Right atrium auricular region (tissue), 2 donors: Measurements from ENCODE around the gene MAP1B. TPM values are rescaled to one million over a fixed set of nuclear protein-coding genes. Genes with fewer than 3 reads are reported as not detected.
A peak's percentile ranks its signal among the peaks of the same experiment; 100 is the strongest.

Source experiments
- DNase-seq: peaks from one replicate; pipeline ENCODE4 v3.0.0-alpha.2; 2019; ENCODE audit warnings: low spot score
- H3K27ac ChIP-seq, 2 donors: fragments of 200-600 bp; sonication (generic); 1 replicate in 1 of 2; 2 replicates in 1 of 2; pipeline ENCODE4 v1.5.1; 2016 to 2019
- H3K27me3 ChIP-seq, 2 donors: fragments of 200-600 bp; sonication (generic); one replicate each; pipeline versions ENCODE4 v1.5.1 to v1.6.0; 2017 to 2019
- H3K36me3 ChIP-seq: fragments of 200-600 bp; sonication (generic); one replicate; pipeline ENCODE4 v1.5.1; 2016
- H3K4me1 ChIP-seq, 2 donors: fragments of 200-600 bp; sonication (generic); one replicate each; pipeline versions ENCODE4 v1.5.1 to v1.6.0; 2017 to 2019
- H3K4me3 ChIP-seq, 2 donors: fragments of 200-600 bp; sonication (generic); 1 replicate in 1 of 2; 2 replicates in 1 of 2; pipeline ENCODE4 v1.5.1; 2017 to 2019; ENCODE audit warnings: mild to moderate bottlenecking in 1 of 2, moderate library complexity in 1 of 2
- H3K9me3 ChIP-seq, 2 donors: fragments of 200-600 bp; sonication (generic); one replicate each; pipeline ENCODE4 v1.5.1; 2019
- total RNA-seq, 2 donors: library from RNA; depleted of rRNA; stranded (reverse); fragments of >200 nt; gene quantifications; one replicate each; pipeline ENCODE4 v1.1.0, GENCODE V29; 2016
- TF ChIP-seq, protein P1 (sequence below), 2 donors: fragments of 200-600 bp; sonication (generic); IDR thresholded peaks; one replicate each; pipeline ENCODE4 v1.5.1; 2019; ENCODE audit warnings: antibody characterized with exemption in 2 of 2

Gene MAP1B
- total RNA-seq, 2 donors from 2014 or later: 203 to 558 TPM

DNA sequence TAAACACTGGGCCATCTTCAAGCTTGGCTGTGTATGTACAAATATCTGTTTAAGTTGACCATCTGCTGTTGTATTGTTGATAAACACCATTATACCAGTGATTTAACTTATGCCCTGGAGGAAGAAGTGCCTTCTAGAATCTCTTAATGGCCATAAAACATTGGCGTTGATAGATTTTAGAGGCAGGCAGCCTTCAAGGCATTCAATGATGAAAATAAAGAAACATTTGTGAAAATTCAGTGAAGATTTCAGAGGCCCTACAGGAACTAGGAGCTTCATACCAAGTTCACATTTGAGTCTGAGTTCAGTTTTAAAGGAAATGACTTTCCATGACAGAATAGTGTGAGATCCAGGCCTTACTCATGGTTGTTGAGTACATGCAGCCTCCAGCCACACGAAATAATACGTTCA lies 52.2 kb downstream of the MAP1B start:
- no peak overlapping the region for H3K4me3 ChIP-seq
- H3K27me3 ChIP-seq: no peaks in the 10 kb centered on the region
- no peaks in the 10 kb centered on the region for H3K9me3 ChIP-seq
- H3K36me3 ChIP-seq: no peaks in the 10 kb centered on the region
- DNase-seq: no peak
- H3K27ac ChIP-seq: peak overlapping the region; percentile 3 to 19
- H3K4me1 ChIP-seq: peaks cover 0 to 62% of the 10 kb centered on the region in 2 donors
- TF ChIP-seq, protein P1, sequence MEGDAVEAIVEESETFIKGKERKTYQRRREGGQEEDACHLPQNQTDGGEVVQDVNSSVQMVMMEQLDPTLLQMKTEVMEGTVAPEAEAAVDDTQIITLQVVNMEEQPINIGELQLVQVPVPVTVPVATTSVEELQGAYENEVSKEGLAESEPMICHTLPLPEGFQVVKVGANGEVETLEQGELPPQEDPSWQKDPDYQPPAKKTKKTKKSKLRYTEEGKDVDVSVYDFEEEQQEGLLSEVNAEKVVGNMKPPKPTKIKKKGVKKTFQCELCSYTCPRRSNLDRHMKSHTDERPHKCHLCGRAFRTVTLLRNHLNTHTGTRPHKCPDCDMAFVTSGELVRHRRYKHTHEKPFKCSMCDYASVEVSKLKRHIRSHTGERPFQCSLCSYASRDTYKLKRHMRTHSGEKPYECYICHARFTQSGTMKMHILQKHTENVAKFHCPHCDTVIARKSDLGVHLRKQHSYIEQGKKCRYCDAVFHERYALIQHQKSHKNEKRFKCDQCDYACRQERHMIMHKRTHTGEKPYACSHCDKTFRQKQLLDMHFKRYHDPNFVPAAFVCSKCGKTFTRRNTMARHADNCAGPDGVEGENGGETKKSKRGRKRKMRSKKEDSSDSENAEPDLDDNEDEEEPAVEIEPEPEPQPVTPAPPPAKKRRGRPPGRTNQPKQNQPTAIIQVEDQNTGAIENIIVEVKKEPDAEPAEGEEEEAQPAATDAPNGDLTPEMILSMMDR (IDR thresholded peaks at IDR 0.05): no peak

DNA sequence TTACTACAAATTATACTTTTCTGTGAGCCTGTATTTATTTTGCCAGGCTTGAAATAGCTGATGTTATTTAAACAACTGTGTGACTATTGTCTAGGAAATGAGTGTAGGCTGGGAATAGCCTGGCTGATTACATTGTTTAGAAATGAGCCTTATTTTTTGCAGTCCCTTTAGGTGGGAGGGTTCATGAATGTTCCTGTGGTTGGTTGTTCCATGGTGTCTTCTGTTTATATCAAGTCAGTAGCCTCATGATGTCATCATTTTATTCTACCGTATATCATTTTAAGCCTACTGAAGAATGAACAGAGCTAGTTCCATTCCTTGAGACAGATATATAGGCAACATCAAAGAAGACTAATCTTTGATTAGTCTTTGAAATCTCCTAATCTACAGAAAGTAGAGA lies 53.1 kb downstream of the MAP1B start:
- TF ChIP-seq, protein P1 (IDR thresholded peaks at IDR 0.05): no peak
- H3K4me3 ChIP-seq: no peak overlapping the region
- H3K27ac ChIP-seq: peak overlapping the region; percentile 3 to 19
- no peaks in the 10 kb centered on the region for H3K27me3 ChIP-seq
- DNase-seq: no peak
- H3K9me3 ChIP-seq: no peaks in the 10 kb centered on the region
- no peaks in the 10 kb centered on the region for H3K36me3 ChIP-seq
- H3K4me1 ChIP-seq: peaks cover 0 to 62% of the 10 kb centered on the region in 2 donors

DNA sequence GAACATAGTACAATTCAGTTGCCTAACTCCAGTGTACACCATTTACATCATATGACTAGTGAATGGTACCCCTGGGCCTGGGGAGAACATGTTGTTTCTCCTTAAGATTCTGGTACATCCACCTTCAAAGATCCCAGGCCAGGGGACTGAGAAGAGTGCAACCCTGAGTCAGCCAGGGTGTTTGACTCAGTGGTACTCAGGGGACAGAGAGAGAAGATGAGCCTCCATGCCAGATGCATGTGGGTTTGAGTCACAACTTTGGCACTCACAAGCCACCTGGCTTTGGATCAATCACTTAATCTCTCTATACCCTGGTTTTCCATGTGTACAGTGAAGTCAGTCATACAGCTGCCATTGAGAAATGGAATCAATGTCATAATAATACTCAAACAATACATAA lies 53.7 kb downstream of the MAP1B start:
- no peak for DNase-seq
- TF ChIP-seq, protein P1 (IDR thresholded peaks at IDR 0.05): no peak
- no peak overlapping the region for H3K4me3 ChIP-seq
- H3K36me3 ChIP-seq: no peaks in the 10 kb centered on the region
- no peaks in the 10 kb centered on the region for H3K27me3 ChIP-seq
- peaks cover 0 to 63% of the 10 kb centered on the region in 2 donors for H3K4me1 ChIP-seq
- H3K9me3 ChIP-seq: no peaks in the 10 kb centered on the region
- peak overlapping the region; percentile 19 to 44 for H3K27ac ChIP-seq

DNA sequence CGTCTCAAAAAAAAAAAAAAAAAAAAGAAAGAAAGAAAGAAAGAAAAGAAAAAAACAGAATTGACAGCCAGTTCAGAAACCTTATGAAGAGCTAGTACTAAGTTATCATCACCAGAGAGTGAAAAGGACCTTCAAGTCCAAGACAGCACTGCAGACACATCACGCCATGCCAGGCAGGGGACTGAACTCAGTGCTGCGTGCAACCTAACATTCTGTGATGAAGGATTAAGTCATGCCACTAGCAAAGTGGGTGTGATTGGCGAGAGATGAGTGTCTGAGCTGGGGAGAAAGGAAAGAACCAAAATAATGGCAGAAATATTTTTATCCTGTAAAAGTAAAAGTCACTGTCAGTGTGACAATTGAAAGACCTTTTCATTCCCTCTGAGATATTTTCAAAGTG lies 54.7 kb downstream of the MAP1B start:
- peaks cover 0 to 64% of the 10 kb centered on the region in 2 donors for H3K4me1 ChIP-seq
- H3K4me3 ChIP-seq: no peak overlapping the region
- no peak overlapping the region for H3K27ac ChIP-seq

DNA sequence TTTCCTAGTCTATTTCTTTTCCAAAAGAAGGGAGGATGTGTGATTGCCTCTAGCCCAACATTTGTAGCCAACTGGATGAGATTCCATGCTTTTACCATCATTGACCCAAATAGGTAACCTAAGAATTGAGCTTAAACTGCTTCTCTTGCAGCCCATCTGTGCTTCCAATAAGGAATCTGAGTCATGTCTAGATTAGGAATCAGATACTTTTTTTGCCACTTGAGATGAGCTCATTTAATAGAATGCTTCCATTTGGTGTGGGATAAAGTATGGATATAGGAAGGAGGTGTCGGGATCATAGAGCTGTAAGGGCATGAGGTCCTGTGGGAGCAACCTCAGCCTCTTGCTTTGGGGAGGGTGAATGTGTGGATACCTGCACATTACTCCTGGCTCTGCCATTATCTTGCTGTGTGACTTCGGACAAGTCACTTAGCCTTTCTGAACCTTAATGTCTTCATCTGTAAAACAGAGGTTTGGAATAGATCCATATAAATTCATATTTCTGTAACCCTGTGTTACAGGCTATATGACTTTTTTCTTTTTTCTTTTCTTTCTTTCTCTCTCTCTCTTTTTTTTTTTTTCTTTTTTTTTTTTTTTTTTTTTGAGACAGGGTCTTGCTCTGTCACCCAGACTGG lies 56.2 kb downstream of the MAP1B start:
- Histone ChIP-seq H3K4me1 (peaks cover 0 to 70% of the 10 kb centered on the region in 2 donors), H3K36me3 (no peaks in the 10 kb centered on the region), H3K4me3 (no peak overlapping the region), H3K9me3 (no peaks in the 10 kb centered on the region), H3K27me3 (no peaks in the 10 kb centered on the region), H3K27ac (peak overlapping the region in 1 of 2 donors; percentile 79)
- DNase-seq: no peak
- TF ChIP-seq, protein P1 (IDR thresholded peaks at IDR 0.05): no peak

More for the DNA sequence above, 54.7 kb downstream of the MAP1B start:
- TF ChIP-seq, protein P1 (IDR thresholded peaks at IDR 0.05): no peak
- H3K36me3 ChIP-seq: no peaks in the 10 kb centered on the region
- H3K27me3 ChIP-seq: no peaks in the 10 kb centered on the region
- no peak for DNase-seq
- H3K9me3 ChIP-seq: no peaks in the 10 kb centered on the region
